ENCODE measurements around the gene CEMP1. TPM values are rescaled to one million over a fixed set of nuclear protein-coding genes. Genes with fewer than 3 reads are reported as not detected.

The CEMP1 gene
- total and polyA plus RNA-seq, 4 donors: 0.38 to 1.2 TPM; not detected in 2

GRCh38 chr16:2511128-2511800 is 19.9 kb downstream of the CEMP1 start:
- H3K27me3 ChIP-seq (ENCODE audit: control insufficient read depth in 1 of 2, insufficient read depth in 2 of 2, low read length in 1 of 2): no peaks in the 10 kb centered on the region
- intact Hi-C loops (cut with DNase I): no loop called here
- no peaks in the 10 kb centered on the region for H3K9me3 ChIP-seq (ENCODE audit: control insufficient read depth, low read length)
- DNase-seq (peak; percentile 85 to 94), ATAC-seq (ENCODE audit: low FRiP score) (peak; percentile 27)
- H3K4me1 ChIP-seq (ENCODE audit: control insufficient read depth in 1 of 2, insufficient read depth in 2 of 2, low read length in 2 of 2): no peaks in the 10 kb centered on the region
- H3K36me3 ChIP-seq (ENCODE audit: control insufficient read depth in 1 of 2, insufficient read depth in 2 of 2, low read length in 1 of 2): no peaks in the 10 kb centered on the region
- 38% methylated on average over 22 to 24 of the region's 24 CpGs for WGBS, 2 donors
- H3K27ac ChIP-seq (ENCODE audit: low read depth in 1 of 2, low read length in 2 of 2): no peak overlapping the region
- no peak overlapping the region for H3K4me3 ChIP-seq (ENCODE audit: low read length in 2 of 2)

GRCh38 chr16:2508722-2509400 is 22.3 kb downstream of the CEMP1 start:
- ATAC-seq (ENCODE audit: low FRiP score) (no peak), DNase-seq (peak in 1 of 2 donors; percentile 42)
- Histone ChIP-seq H3K4me1 (ENCODE audit: control insufficient read depth in 1 of 2, insufficient read depth in 2 of 2, low read length in 2 of 2) (no peaks in the 10 kb centered on the region), H3K27ac (ENCODE audit: low read depth in 1 of 2, low read length in 2 of 2) (no peak overlapping the region), H3K9me3 (ENCODE audit: control insufficient read depth, low read length) (no peaks in the 10 kb centered on the region), H3K27me3 (ENCODE audit: control insufficient read depth in 1 of 2, insufficient read depth in 2 of 2, low read length in 1 of 2) (no peaks in the 10 kb centered on the region), H3K4me3 (ENCODE audit: low read length in 2 of 2) (no peak overlapping the region), H3K36me3 (ENCODE audit: control insufficient read depth in 1 of 2, insufficient read depth in 2 of 2, low read length in 1 of 2) (no peaks in the 10 kb centered on the region)
- intact Hi-C loops (cut with DNase I): no loop called here
- 88 to 92% methylated on average over 18 of the region's 18 CpGs for WGBS, 2 donors

DNA sequence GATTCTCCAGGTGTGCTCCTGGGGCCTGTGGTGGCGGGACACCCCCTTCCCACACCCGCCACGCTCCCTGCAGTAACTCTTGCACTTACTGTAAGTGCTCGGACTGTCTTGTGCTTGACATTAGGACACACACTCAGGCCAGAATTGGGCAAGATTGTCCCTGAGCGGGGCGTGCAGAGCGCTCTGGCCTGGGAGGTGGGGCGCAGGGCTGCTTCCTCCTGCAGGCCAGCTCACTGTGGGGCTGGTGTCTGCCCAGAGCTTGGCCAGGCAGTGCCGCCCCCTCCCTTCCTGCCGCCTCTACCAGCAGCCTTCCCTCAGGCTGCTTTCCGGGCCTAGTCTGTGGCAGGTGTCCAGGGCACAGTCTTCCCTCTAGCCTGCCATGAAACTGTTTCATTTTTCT is 23.5 kb downstream of the CEMP1 start:
- ATAC-seq (ENCODE audit: low FRiP score) (no peak), DNase-seq (peak in 1 of 2 donors; percentile 86)
- no peak overlapping the region for H3K27ac ChIP-seq (ENCODE audit: low read depth in 1 of 2, low read length in 2 of 2)
- no peaks in the 10 kb centered on the region for H3K36me3 ChIP-seq (ENCODE audit: control insufficient read depth in 1 of 2, insufficient read depth in 2 of 2, low read length in 1 of 2)
- intact Hi-C loops (cut with DNase I): no loop called here
- no peaks in the 10 kb centered on the region for H3K9me3 ChIP-seq (ENCODE audit: control insufficient read depth, low read length)
- WGBS, 2 donors: 88 to 89% methylated on average over 11 of the region's 11 CpGs
- no peaks in the 10 kb centered on the region for H3K4me1 ChIP-seq (ENCODE audit: control insufficient read depth in 1 of 2, insufficient read depth in 2 of 2, low read length in 2 of 2)
- no peaks in the 10 kb centered on the region for H3K27me3 ChIP-seq (ENCODE audit: control insufficient read depth in 1 of 2, insufficient read depth in 2 of 2, low read length in 1 of 2)
- H3K4me3 ChIP-seq (ENCODE audit: low read length in 2 of 2): no peak overlapping the region

DNA sequence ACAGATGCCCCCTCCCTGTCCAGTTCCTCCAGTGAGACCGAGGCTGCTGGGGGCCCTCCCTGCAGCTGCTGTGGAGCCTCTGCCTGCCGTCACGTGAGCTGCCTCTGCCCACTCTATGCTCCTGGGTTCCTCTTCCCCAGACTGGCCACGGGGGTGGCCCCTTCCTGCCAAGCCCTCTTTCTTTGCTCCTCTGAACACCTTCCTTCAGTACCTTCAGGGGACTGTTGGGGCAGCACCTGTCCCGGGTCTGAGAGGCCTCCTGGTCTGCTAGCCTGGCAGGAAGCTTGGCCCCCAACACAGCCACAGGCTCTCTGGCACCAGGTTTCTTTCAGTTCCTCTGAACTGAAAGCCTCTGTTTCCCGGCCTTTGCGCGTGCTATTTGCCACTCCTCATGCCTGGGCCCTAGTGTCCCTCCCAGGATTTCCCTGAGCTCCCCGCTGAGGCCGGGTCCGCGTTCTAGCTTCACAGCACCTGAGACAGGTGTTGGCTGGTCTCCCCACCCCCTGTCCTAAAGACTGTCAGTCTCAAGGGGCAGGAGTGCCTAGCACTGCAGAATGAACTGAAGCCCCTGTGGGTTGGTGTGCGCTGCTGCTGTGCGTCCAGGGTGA is 24.1 kb downstream of the CEMP1 start:
- Histone ChIP-seq H3K27ac (ENCODE audit: low read depth in 1 of 2, low read length in 2 of 2) (no peak overlapping the region), H3K9me3 (ENCODE audit: control insufficient read depth, low read length) (no peaks in the 10 kb centered on the region), H3K27me3 (ENCODE audit: control insufficient read depth in 1 of 2, insufficient read depth in 2 of 2, low read length in 1 of 2) (no peaks in the 10 kb centered on the region), H3K36me3 (ENCODE audit: control insufficient read depth in 1 of 2, insufficient read depth in 2 of 2, low read length in 1 of 2) (no peaks in the 10 kb centered on the region), H3K4me1 (ENCODE audit: control insufficient read depth in 1 of 2, insufficient read depth in 2 of 2, low read length in 2 of 2) (no peaks in the 10 kb centered on the region), H3K4me3 (ENCODE audit: low read length in 2 of 2) (no peak overlapping the region)
- intact Hi-C loops (cut with DNase I): no loop called here
- 81 to 84% methylated on average over 14 of the region's 14 CpGs for WGBS, 2 donors
- ATAC-seq (ENCODE audit: low FRiP score): no peak
- peak in 1 of 2 donors; percentile 84 for DNase-seq

GRCh38 chr16:2505695-2506094 is 25.5 kb downstream of the CEMP1 start:
- Histone ChIP-seq H3K4me3 (ENCODE audit: low read length in 2 of 2) (no peak overlapping the region), H3K9me3 (ENCODE audit: control insufficient read depth, low read length) (no peaks in the 10 kb centered on the region), H3K36me3 (ENCODE audit: control insufficient read depth in 1 of 2, insufficient read depth in 2 of 2, low read length in 1 of 2) (no peaks in the 10 kb centered on the region), H3K27ac (ENCODE audit: low read depth in 1 of 2, low read length in 2 of 2) (no peak overlapping the region), H3K4me1 (ENCODE audit: control insufficient read depth in 1 of 2, insufficient read depth in 2 of 2, low read length in 2 of 2) (no peaks in the 10 kb centered on the region), H3K27me3 (ENCODE audit: control insufficient read depth in 1 of 2, insufficient read depth in 2 of 2, low read length in 1 of 2) (no peaks in the 10 kb centered on the region)
- ATAC-seq (ENCODE audit: low FRiP score): no peak
- WGBS, 2 donors: 89 to 90% methylated on average over 14 of the region's 14 CpGs
- intact Hi-C loops (cut with DNase I): no loop called here
- DNase-seq: no peak

DNA sequence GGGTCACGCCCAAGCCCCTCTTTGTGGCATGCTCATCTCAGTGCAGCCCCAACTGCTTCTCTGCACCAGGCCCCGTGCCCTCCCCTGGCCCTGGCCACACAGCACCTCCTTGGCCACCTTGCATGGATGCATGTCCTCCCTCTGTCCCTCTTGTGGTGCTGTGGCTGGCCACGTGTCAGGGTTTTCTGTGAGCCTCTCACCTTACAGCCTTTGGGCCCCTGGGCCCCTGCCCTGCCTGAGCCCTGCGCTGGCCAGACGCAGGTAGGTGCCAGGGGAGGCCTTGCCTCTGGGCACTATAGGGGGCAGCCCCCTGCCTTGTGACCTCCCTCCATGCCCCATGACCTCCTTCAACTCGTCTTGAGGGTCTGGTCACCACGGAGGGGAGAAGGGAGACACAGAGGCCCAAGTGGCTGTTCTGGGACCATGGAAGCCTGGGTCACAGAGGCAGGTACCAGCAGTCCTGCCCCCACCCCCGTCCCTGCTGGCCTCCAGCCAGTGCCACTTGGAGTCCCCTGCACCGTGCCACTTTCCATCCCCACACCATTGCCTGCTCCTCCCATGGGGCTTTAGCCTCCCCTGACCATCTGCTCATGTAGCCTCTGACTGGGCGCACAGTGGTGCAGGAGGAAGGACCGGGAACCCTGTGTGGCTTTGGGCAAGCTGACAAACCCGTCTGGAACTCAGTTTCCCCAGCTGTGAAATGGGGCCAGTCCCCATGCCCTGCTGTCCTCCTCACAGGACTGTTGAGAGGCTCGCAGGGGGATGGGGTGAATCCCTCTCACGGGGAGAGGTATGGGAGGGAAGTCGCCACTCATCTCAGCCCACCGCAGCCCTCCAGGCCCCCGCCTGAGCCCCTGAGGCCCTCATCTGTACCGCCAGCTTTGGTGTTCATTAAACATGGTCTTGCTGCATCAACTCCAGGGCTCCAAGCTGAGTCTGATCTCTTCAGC is 29.0 kb downstream of the CEMP1 start:
- no peak overlapping the region for H3K27ac ChIP-seq (ENCODE audit: low read depth in 1 of 2, low read length in 2 of 2)
- WGBS, 2 donors: 73% methylated on average over 15 to 18 of the region's 18 CpGs
- no peaks in the 10 kb centered on the region for H3K36me3 ChIP-seq (ENCODE audit: control insufficient read depth in 1 of 2, insufficient read depth in 2 of 2, low read length in 1 of 2)
- no peak overlapping the region for H3K4me3 ChIP-seq (ENCODE audit: low read length in 2 of 2)
- no peaks in the 10 kb centered on the region for H3K27me3 ChIP-seq (ENCODE audit: control insufficient read depth in 1 of 2, insufficient read depth in 2 of 2, low read length in 1 of 2)
- H3K4me1 ChIP-seq (ENCODE audit: control insufficient read depth in 1 of 2, insufficient read depth in 2 of 2, low read length in 2 of 2): no peaks in the 10 kb centered on the region
- DNase-seq (no peak), ATAC-seq (ENCODE audit: low FRiP score) (no peak)
- intact Hi-C loops (cut with DNase I): loop anchor here (2.0 to 5.0 kb wide), 2 partner anchors 75 to 161 kb away; partner anchors contain the start of genes ABCA3 (in 1 of the 2) and CCNF (in 1 of the 2)
- no peaks in the 10 kb centered on the region for H3K9me3 ChIP-seq (ENCODE audit: control insufficient read depth, low read length)

- Histone ChIP-seq H3K4me3 (ENCODE audit: low read length in 2 of 2) (no peak overlapping the region), H3K27me3 (ENCODE audit: control insufficient read depth in 1 of 2, insufficient read depth in 2 of 2, low read length in 1 of 2) (no peaks in the 10 kb centered on the region), H3K36me3 (ENCODE audit: control insufficient read depth in 1 of 2, insufficient read depth in 2 of 2, low read length in 1 of 2) (no peaks in the 10 kb centered on the region), H3K9me3 (ENCODE audit: control insufficient read depth, low read length) (no peaks in the 10 kb centered on the region), H3K27ac (ENCODE audit: low read depth in 1 of 2, low read length in 2 of 2) (no peak overlapping the region), H3K4me1 (ENCODE audit: control insufficient read depth in 1 of 2, insufficient read depth in 2 of 2, low read length in 2 of 2) (no peaks in the 10 kb centered on the region)
- WGBS, 2 donors: 34 to 37% methylated on average over 20 to 23 of the region's 23 CpGs
- peak; percentile 92 for ATAC-seq (ENCODE audit: low FRiP score)
- intact Hi-C loops (cut with DNase I): loop anchor here (2.0 to 5.0 kb wide), 2 partner anchors 74 to 160 kb away; partner anchors contain the start of genes ABCA3 (in 1 of the 2) and CCNF (in 1 of the 2)
- peak; percentile 89 to 93 for DNase-seq
These were observed 30.1 kb downstream of the CEMP1 start for GRCh38 chr16:2500918-2501750.

Data from aorta (tissue), 5 donors.